Measurements from ENCODE around the gene CAV1. TPM values are rescaled to one million over a fixed set of nuclear protein-coding genes. Genes with fewer than 3 reads are reported as not detected.
A peak's percentile ranks its signal among the peaks of the same experiment; 100 is the strongest.

The CAV1 gene
- total and polyA plus RNA-seq, 2 of the 4 experiments (the other 2 are of a cell fraction) = 1,592 to 1,808 TPM

DNA sequence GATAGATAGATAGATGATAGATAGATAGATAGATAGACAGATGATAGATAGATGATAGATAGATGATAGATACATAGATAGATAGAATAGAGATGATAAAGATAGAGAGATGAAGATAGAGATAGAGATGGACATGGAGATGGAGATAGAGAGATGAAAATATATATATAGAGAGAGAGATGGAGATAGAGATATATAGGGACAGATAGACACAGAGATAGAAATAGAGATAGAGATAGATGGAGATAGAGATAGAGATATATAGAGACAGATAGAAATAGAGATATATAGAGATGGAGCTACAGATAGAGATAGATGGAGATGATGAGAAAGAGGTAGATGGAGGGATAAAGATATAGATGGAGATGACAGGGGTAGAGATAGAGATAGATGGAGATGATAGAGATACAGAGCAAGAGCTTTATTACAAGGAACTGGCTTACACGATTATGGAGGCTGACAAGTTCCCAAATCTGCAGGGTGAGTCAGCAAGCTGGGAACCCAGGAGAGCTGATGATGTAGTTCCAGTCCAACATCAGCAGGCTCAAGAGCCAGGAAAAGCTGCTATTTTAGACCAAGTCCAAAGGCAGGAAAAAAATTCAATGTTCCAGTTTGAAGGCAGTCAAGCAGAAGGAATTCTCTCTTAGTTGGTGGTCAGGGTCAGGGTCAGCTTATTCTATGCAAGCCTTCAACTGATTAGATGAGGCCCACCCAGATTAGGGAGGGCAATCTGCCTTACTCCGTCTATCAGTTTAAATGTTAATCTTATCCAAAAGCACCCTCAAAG, 37.1 kb downstream of the CAV1 start:
- peak; percentile 23 for ATAC-seq (ENCODE audit: low read depth)
- TF ChIP-seq BHLHE40 (IDR thresholded peaks at IDR 0.05; ENCODE audit: low read depth, low read length) (no peak), POLR2A (IDR thresholded peaks at IDR 0.05; ENCODE audit: low read depth, low read length) (no peak), FOS (IDR thresholded peaks at IDR 0.05; ENCODE audit: low read depth, low read length) (no peak), RAD21 (IDR thresholded peaks at IDR 0.05; ENCODE audit: low read length) (no peak), RFX5 (IDR thresholded peaks at IDR 0.05; ENCODE audit: low read depth, low read length) (no peak), RCOR1 (IDR thresholded peaks at IDR 0.05; ENCODE audit: insufficient replicate concordance, low read length) (no peak), MXI1 (IDR thresholded peaks at IDR 0.05; ENCODE audit: borderline replicate concordance, low read depth, low read length) (no peak), SMC3 (IDR thresholded peaks at IDR 0.05; ENCODE audit: low read depth, low read length) (no peak), CEBPB (IDR thresholded peaks at IDR 0.05; ENCODE audit: low read depth, low read length) (no peak), CHD1 (IDR thresholded peaks at IDR 0.05; ENCODE audit: low read depth, low read length) (no peak), NFE2L2 (IDR thresholded peaks at IDR 0.05; ENCODE audit: low read depth, low read length) (no peak), MAFK (IDR thresholded peaks at IDR 0.05; ENCODE audit: low read depth, low read length) (no peak), MAZ (IDR thresholded peaks at IDR 0.05; ENCODE audit: borderline replicate concordance, low read depth, low read length) (no peak)
- TF ChIP-seq, protein P1, sequence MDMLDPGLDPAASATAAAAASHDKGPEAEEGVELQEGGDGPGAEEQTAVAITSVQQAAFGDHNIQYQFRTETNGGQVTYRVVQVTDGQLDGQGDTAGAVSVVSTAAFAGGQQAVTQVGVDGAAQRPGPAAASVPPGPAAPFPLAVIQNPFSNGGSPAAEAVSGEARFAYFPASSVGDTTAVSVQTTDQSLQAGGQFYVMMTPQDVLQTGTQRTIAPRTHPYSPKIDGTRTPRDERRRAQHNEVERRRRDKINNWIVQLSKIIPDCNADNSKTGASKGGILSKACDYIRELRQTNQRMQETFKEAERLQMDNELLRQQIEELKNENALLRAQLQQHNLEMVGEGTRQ (IDR thresholded peaks at IDR 0.05; ENCODE audit: low read depth, low read length) = no peak
- TF ChIP-seq, protein P2, sequence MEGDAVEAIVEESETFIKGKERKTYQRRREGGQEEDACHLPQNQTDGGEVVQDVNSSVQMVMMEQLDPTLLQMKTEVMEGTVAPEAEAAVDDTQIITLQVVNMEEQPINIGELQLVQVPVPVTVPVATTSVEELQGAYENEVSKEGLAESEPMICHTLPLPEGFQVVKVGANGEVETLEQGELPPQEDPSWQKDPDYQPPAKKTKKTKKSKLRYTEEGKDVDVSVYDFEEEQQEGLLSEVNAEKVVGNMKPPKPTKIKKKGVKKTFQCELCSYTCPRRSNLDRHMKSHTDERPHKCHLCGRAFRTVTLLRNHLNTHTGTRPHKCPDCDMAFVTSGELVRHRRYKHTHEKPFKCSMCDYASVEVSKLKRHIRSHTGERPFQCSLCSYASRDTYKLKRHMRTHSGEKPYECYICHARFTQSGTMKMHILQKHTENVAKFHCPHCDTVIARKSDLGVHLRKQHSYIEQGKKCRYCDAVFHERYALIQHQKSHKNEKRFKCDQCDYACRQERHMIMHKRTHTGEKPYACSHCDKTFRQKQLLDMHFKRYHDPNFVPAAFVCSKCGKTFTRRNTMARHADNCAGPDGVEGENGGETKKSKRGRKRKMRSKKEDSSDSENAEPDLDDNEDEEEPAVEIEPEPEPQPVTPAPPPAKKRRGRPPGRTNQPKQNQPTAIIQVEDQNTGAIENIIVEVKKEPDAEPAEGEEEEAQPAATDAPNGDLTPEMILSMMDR (conservative IDR thresholded peaks at IDR 0.05; ENCODE audit: low read depth, low read length) = no peak

More for the DNA sequence above, 37.1 kb downstream of the CAV1 start:
- Histone ChIP-seq H4K8ac (ENCODE audit: low read depth in 2 of 2, low read length in 2 of 2) (no peak overlapping the region), H2BK5ac (ENCODE audit: low read depth, low read length, poor library complexity, severe bottlenecking) (no peak overlapping the region), H3K36me3 (ENCODE audit: control insufficient read depth, insufficient read depth, low read length) (peaks cover 24% of the 10 kb centered on the region), H3K9me3 (ENCODE audit: control insufficient read depth, insufficient read depth, low read length) (no peaks in the 10 kb centered on the region), H3K4ac (ENCODE audit: low read depth, low read length) (no peak overlapping the region), H3K14ac (replicated peaks; ENCODE audit: low read depth, low read length) (no peak overlapping the region), H2BK15ac (ENCODE audit: low read depth, low read length) (no peak overlapping the region), H3K4me2 (ENCODE audit: low read depth, low read length) (no peak overlapping the region), H4K20me1 (ENCODE audit: insufficient read depth, low read length) (peaks cover 3% of the 10 kb centered on the region; the same call in 1 of the 2 replicates), H3K4me1 (ENCODE audit: control insufficient read depth, insufficient read depth, low read length) (peaks cover 4% of the 10 kb centered on the region; the same call in 1 of the 2 replicates), H3K18ac (ENCODE audit: low read depth, low read length) (no peak overlapping the region), H2AK9ac (replicated peaks; ENCODE audit: low read depth, low read length, poor library complexity) (no peak overlapping the region), H2AFZ (replicated peaks; ENCODE audit: low read length, poor library complexity) (no peak overlapping the region), H3K23ac (ENCODE audit: low read depth, low read length) (no peak overlapping the region), H2AK5ac (ENCODE audit: low read depth, low read length) (no peak overlapping the region), H3K79me1 (ENCODE audit: low read depth in 1 of 2, low read length in 2 of 2) (peaks cover 11 to 34% of the 10 kb centered on the region in 2 experiments), H3K9ac (ENCODE audit: low read depth, low read length) (no peak overlapping the region), H2BK120ac (ENCODE audit: low read depth, low read length) (no peak overlapping the region), H4K5ac (ENCODE audit: low read depth, low read length) (no peak overlapping the region), H3K4me3 (ENCODE audit: insufficient read depth, low read depth, low read length) (no peak overlapping the region), H4K91ac (ENCODE audit: insufficient read depth, low read depth, low read length) (no peak overlapping the region), H3K27me3 (ENCODE audit: control insufficient read depth, insufficient read depth, low read length) (no peaks in the 10 kb centered on the region), H3K9me1 (ENCODE audit: insufficient read depth, low read length) (peaks cover 11% of the 10 kb centered on the region), H2BK20ac (ENCODE audit: low read depth, low read length) (no peak overlapping the region), H3K56ac (ENCODE audit: extremely low read depth, insufficient read depth, low read length) (no peak overlapping the region), H3K27ac (ENCODE audit: insufficient read depth, low read length) (no peak overlapping the region)
- no TSS peak for BruUV-seq (replicated peaks)
- POLR2A ChIA-PET (ENCODE audit: unreplicated experiment) = no interaction called here
- CTCF ChIA-PET = interaction anchor here (1.2 kb wide), 1 partner anchor 21 kb away, joined by 3 read pairs; no protein-coding TSS in a partner anchor
- in situ Hi-C loops (cut with MboI; ENCODE audit: low sequenced_read_pairs) = no loop called here
- dilution Hi-C loops (cut with HindIII; ENCODE audit: low sequenced_read_pairs, unreplicated experiment) = no loop called here
- intact Hi-C loops (cut with micrococcal nuclease) = no loop called here
- 80% methylated on average over 1 of the region's 2 CpGs; no CpG with 5 or more reads in 1 of the 2 experiments for WGBS, 2 experiments (ENCODE audit: extremely low coverage in 2 of 2, insufficient read length in 1 of 2)
- DNase-seq = peak; percentile 58
